ENCODE results near the gene GVQW3.

GRCh38 chr11:76406359-76406758 lies 25.2 kb downstream of the GVQW3 start:
- TF ChIP-seq HDAC2 (IDR thresholded peaks at IDR 0.05) (no peak), JUN (IDR thresholded peaks at IDR 0.05) (no peak), MAFK (IDR thresholded peaks at IDR 0.05; ENCODE audit: partially characterized antibody) (no peak)
